Neural cell (in vitro differentiated cells): ENCODE measurements around the gene STARD13.

Source experiments
- CTCF ChIP-seq: fragments of 450-650 bp; IDR thresholded peaks from 2 replicates; pipeline ENCODE4 v1.5.1; 2014; ENCODE audit warnings: antibody characterized with exemption, mild to moderate bottlenecking, moderate library complexity; ENCODE audit not compliant: poor library complexity, severe bottlenecking
- EZH2 ChIP-seq: fragments of 200-600, 300-800 bp; shearing (Covaris generic), sonication (generic); IDR thresholded peaks from 2 replicates; pipeline ENCODE4 v1.6.1; 2014; ENCODE audit warnings: antibody characterized with exemption, low read length, borderline replicate concordance, mild to moderate bottlenecking; ENCODE audit not compliant: insufficient read depth, poor library complexity, severe bottlenecking
- POLR2AphosphoS5 ChIP-seq: IDR thresholded peaks from 2 replicates; pipeline ENCODE4 v1.6.1; 2012
- RAD21 ChIP-seq: fragments of 450-650 bp; conservative IDR thresholded peaks from 2 replicates; pipeline ENCODE4 v1.6.1; 2014; ENCODE audit warnings: antibody characterized with exemption, mild to moderate bottlenecking, moderate library complexity
- SMC3 ChIP-seq: fragments of 450-650 bp; conservative IDR thresholded peaks from 2 replicates; pipeline ENCODE4 v1.6.1; 2014; ENCODE audit warnings: antibody characterized with exemption, mild to moderate bottlenecking, moderate library complexity; ENCODE audit not compliant: poor library complexity

- no peak for TF ChIP-seq CTCF
- TF ChIP-seq EZH2: no peak
- TF ChIP-seq RAD21: no peak
- no peak for TF ChIP-seq SMC3
- TF ChIP-seq POLR2AphosphoS5: no peak
Measured at GRCh38 chr13:33326723-33327122, 41.2 kb upstream of the STARD13 start.
